Uterus (tissue), 2 donors: ENCODE measurements around the gene SSR4.

Source experiments
- POLR2A ChIP-seq, 2 donors: fragments of 450-650 bp; IDR thresholded peaks; one replicate each; pipeline ENCODE4 v1.6.1; 2016; ENCODE audit warnings: antibody characterized with exemption in 2 of 2, mild to moderate bottlenecking in 1 of 2, moderate library complexity in 1 of 2
- TF ChIP-seq, protein P1 (sequence below), 4 experiments: fragments of 200-600 bp in 2 of 4; fragments of 450-650 bp in 2 of 4; sonication (generic) in 2 of 4; IDR thresholded peaks; one replicate each; pipeline ENCODE4 v1.5.1; 2016 to 2019; ENCODE audit warnings: antibody characterized with exemption in 4 of 4, mild to moderate bottlenecking in 2 of 4, moderate library complexity in 1 of 4

DNA sequence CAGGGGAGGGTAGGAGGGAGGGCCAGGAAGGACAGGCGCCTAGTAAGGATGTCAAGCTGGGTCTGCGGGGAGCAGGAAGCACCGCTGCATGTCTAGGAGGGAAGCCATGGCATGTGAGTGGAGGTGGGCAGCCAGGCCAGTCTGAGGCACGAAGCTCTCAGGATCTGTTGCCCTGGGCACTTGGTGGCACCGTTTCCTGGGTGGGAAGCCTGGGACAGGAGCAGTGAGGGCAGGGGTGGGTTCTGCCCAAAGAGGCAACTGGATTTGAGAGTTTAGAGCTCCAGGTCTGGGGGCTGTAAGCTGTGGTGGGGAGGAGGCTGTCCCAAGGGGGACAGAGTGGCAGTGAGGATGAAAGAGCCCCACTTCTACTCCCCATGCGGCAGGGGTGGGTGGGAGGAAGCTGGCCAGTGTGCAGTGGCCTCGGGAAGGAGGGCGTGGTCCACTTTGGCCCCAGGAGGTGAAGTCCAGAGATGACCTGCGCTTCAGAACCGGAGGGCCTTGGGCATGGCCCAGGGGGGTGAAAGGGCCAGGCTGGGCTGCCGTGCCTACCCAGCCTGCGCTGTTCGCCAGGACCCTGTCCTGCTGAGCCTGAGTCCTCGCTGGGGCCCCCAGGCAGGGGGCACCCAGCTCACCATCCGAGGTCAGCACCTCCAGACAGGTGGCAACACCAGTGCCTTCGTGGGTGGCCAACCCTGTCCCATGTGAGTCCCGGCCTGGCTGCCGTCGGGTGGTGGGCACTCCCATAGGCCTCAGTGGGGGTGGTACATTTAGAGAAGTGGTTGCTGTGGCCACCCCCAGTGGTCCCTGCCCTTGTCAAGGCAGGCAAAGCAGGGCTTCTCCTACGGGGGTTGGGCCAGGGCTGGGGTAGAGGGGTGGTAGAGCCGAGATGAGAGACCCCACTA, 21.9 kb upstream of the SSR4 start:
- TF ChIP-seq, protein P1, sequence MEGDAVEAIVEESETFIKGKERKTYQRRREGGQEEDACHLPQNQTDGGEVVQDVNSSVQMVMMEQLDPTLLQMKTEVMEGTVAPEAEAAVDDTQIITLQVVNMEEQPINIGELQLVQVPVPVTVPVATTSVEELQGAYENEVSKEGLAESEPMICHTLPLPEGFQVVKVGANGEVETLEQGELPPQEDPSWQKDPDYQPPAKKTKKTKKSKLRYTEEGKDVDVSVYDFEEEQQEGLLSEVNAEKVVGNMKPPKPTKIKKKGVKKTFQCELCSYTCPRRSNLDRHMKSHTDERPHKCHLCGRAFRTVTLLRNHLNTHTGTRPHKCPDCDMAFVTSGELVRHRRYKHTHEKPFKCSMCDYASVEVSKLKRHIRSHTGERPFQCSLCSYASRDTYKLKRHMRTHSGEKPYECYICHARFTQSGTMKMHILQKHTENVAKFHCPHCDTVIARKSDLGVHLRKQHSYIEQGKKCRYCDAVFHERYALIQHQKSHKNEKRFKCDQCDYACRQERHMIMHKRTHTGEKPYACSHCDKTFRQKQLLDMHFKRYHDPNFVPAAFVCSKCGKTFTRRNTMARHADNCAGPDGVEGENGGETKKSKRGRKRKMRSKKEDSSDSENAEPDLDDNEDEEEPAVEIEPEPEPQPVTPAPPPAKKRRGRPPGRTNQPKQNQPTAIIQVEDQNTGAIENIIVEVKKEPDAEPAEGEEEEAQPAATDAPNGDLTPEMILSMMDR (IDR thresholded peaks at IDR 0.05), result no peak
- no peak for TF ChIP-seq POLR2A (IDR thresholded peaks at IDR 0.05)
